Muscle of leg (tissue), 11 donors: ENCODE measurements around the gene TTC23. TPM values are rescaled to one million over a fixed set of nuclear protein-coding genes. Genes with fewer than 3 reads are reported as not detected.
"Not testable (repeated sequence)": the region's sequence is repeated elsewhere in the genome, so short reads cannot be mapped to it uniquely, and the experiment has no call there.

ENCODE experiments used
- DNase-seq: peaks from one replicate; pipeline ENCODE4 v3.0.0; 2013
- H3K27ac ChIP-seq: one replicate; pipeline ENCODE4 v1.5.1; 2013; ENCODE audit warnings: mild to moderate bottlenecking, low read length, control low read depth
- H3K27me3 ChIP-seq: one replicate; pipeline ENCODE4 v1.6.1; 2013; ENCODE audit warnings: low read length; ENCODE audit not compliant: control insufficient read depth, insufficient read depth
- H3K36me3 ChIP-seq: one replicate; pipeline ENCODE4 v1.6.1; 2013; ENCODE audit warnings: low read length; ENCODE audit not compliant: control insufficient read depth, insufficient read depth
- H3K4me1 ChIP-seq: one replicate; pipeline ENCODE4 v1.6.1; 2013; ENCODE audit warnings: low read length; ENCODE audit not compliant: control insufficient read depth, insufficient read depth
- H3K4me3 ChIP-seq: one replicate; pipeline ENCODE4 v1.5.1; 2013; ENCODE audit warnings: low read length, control low read depth
- H3K9me3 ChIP-seq: replicated peaks from 2 replicates; pipeline ENCODE4 v1.6.1; 2013; ENCODE audit warnings: low read depth, low read length; ENCODE audit not compliant: control insufficient read depth
- WGBS: methylation state at CpG from one replicate; pipeline ENCODE4 v1.1.5; 2013; ENCODE audit warnings: missing lambda C conversion rate; ENCODE audit not compliant: insufficient coverage; 5-methylcytosine and 5-hydroxymethylcytosine counted together
- polyA plus RNA-seq, 8 donors: library from polyadenylated mRNA; unstranded; fragments of 120-200 nt; gene quantifications; one replicate each; pipeline versions ENCODE4 v1.2.1 to v1.2.3, GENCODE V29; 2013; ENCODE audit warnings: inconsistent platforms in 1 of 8, low replicate concordance in 1 of 8; ENCODE audit not compliant: insufficient read length in 8 of 8, insufficient read depth in 1 of 8
- total RNA-seq: library from RNA; stranded (reverse); fragments of 120-200 nt; gene quantifications from one replicate; pipeline ENCODE4 v1.2.4, GENCODE V29; 2013

TTC23 gene
- total and polyA plus RNA-seq, 9 donors: 16.3 to 22.3 (median 18.6) TPM

DNA sequence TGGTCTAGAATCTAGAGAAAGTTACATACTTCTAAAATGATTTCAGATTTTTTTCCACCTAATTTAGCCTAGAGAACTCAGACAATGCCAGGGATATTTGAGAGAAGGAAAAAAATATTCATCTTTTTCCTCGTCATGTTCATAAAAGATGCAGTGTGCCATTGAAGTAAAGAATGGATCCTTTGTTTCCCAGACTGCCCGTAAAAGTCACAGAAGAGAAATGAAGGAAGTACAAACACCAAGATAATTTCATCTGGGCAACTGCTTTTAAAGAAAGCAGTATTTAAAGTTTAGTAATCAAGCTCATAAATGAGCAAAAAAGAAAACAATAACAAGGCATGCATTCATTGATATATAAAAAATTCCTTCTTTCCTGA lies 47.2 kb downstream of the TTC23 start:
- no CpG with 5 or more reads among the region's 2 CpGs for WGBS
- peak; percentile 48 for DNase-seq
- H3K27me3 ChIP-seq: no peaks in the 10 kb centered on the region
- peaks cover 17% of the 10 kb centered on the region for H3K36me3 ChIP-seq
- H3K4me1 ChIP-seq: no peaks in the 10 kb centered on the region
- H3K9me3 ChIP-seq: no peaks in the 10 kb centered on the region
- peak overlapping the region; percentile 9 for H3K27ac ChIP-seq
- H3K4me3 ChIP-seq: no peak overlapping the region

DNA sequence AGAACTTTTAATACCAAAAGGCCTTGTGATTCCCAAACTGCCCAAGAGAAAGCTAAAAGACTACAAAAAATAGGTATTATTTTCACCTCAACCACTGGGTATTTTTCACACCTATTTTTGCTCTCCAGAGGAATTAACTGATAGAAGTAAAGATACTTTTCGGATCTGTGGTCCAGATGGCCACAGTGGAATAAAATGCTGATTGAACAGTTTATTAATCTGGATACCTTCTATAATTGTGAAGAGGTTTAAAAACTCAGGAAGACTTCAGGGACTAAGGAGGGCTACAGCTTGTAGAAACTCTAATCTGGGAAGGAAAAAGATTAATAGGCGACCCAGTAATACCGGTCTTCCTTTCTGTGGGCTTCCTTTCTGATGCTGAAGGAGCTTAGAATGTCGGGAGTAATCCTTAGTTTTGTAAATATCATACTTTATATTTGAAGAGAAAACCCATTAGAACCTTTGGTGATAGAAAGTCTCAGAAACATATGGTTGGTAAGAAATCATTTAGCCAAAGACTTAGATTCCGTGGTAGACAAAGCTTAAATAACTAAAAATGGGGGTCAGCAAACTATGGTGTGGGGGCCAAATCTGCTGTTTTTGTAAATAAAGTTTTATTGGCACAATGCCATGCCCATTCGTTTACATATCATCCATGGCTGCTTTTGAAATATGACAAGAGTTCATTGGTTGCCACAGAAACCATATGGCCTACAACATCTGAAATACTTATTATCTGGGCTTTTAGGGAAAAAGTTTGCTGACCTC lies 47.8 kb downstream of the TTC23 start:
- Histone ChIP-seq H3K4me1 (no peaks in the 10 kb centered on the region), H3K9me3 (no peaks in the 10 kb centered on the region), H3K36me3 (peaks cover 21% of the 10 kb centered on the region), H3K4me3 (no peak overlapping the region), H3K27ac (peak overlapping the region; percentile 26), H3K27me3 (no peaks in the 10 kb centered on the region)
- no peak for DNase-seq
- no CpG with 5 or more reads among the region's 6 CpGs for WGBS

DNA sequence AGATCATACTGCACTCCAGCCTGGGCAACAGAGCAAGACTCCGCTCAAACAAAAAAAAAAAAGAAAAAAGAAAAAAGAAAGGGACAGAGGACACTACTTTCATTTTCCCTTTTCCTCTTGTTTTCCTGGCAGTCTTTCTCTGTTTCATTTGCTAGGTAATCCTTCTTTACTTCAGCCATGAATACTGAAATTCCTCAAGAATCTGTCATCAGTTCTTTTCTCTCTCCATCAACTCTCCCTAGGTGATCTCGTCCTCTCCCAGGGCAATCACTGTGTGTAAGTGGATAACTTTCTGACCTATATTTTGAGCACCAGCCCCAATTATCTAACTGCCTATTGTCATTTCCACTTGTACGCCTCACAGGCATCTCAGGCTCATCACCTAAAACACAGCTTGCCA lies 51.5 kb downstream of the TTC23 start:
- Histone ChIP-seq H3K27ac (no peak overlapping the region), H3K9me3 (no peaks in the 10 kb centered on the region), H3K4me1 (no peaks in the 10 kb centered on the region), H3K4me3 (no peak overlapping the region), H3K27me3 (no peaks in the 10 kb centered on the region), H3K36me3 (peaks cover 30% of the 10 kb centered on the region)
- 75% methylated on average over 1 of the region's 3 CpGs for WGBS
- DNase-seq: no peak

DNA sequence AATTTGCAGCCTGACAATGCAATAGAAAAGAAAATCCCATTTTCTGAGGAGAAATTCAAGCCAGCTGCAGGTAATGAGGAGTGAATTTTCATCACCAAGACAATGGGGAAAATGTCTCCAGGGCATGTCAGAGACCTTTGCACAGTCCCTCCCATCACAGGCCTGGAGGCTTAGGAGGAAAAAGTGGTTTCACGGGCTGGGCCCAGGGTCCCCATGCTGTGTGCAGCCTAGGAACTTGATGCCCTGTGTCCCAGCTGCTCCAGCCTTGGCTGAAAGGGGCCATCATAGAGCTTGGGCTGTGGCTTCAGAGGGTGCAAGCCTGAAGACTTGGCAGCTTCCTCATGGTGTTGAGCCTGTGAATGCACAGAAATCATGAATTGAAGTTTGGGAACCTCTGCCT lies 57.2 kb downstream of the TTC23 start:
- not testable (repeated sequence) for DNase-seq, H3K9me3 ChIP-seq, H3K27me3 ChIP-seq, H3K27ac ChIP-seq, H3K4me1 ChIP-seq, H3K4me3 ChIP-seq
- WGBS: 100% methylated on average over 1 of the region's 1 CpG
- peaks cover 22% of the 10 kb centered on the region for H3K36me3 ChIP-seq

DNA sequence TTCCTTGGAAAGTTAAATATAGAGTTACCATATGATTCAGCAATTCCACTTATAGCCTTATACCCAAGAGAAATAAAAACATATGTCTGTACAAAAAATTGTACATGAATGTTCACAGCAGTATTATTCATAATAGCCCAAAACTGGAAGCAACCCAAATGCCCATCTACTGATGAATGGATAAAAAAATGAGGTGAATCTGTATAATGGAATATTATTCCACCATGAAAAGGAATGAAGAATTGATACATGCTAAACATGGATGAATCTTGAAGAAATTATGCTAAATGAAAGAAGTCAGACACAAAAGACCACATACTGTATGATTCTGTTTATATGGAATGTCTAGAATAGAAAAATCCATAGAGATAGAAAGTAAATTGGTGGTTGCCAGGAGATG lies 61.4 kb downstream of the TTC23 start:
- peaks cover 12% of the 10 kb centered on the region for H3K36me3 ChIP-seq
- H3K9me3 ChIP-seq: no peaks in the 10 kb centered on the region
- no peaks in the 10 kb centered on the region for H3K4me1 ChIP-seq
- H3K27ac ChIP-seq: no peak overlapping the region
- no peaks in the 10 kb centered on the region for H3K27me3 ChIP-seq
- no peak overlapping the region for H3K4me3 ChIP-seq
- DNase-seq: no peak

DNA sequence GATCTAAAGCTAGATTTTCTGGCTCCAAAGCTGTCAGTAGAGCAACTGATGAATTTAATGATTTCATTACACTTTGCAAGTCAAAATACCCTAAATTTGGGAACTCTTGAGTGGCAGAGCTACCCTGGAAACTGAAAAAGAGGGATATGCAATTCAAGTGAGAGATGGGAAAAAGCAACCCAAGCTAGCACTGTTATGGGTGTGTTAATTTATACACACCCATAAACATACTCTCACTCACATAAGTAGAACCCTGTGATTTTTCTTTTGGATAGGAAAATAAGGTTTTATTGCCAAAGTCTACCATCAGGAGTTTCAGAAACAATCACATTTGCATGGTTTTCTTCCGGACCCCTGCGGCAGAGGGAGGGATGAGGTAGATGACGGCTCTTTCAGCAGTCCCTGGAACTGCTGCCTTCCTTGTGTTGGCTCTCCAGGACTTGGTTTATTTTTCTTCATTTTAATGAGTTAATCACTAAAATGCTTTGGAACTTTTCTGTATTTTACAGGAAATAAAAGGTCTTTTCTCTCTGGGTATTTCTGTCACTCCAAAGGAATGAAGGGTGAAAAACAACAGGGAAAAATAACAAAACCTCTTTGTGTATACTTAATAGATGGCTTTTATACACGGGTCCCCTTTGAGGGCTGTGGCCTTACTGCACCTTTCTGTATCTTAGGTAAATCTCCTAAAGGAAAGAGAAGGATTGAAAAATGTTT lies 63.8 kb downstream of the TTC23 start:
- no peaks in the 10 kb centered on the region for H3K27me3 ChIP-seq
- H3K4me3 ChIP-seq: no peak overlapping the region
- no peak overlapping the region for H3K27ac ChIP-seq
- peaks cover 4% of the 10 kb centered on the region for H3K36me3 ChIP-seq
- WGBS: no CpG with 5 or more reads among the region's 4 CpGs
- peaks cover 10% of the 10 kb centered on the region for H3K4me1 ChIP-seq
- H3K9me3 ChIP-seq: no peaks in the 10 kb centered on the region
- no peak for DNase-seq

DNA sequence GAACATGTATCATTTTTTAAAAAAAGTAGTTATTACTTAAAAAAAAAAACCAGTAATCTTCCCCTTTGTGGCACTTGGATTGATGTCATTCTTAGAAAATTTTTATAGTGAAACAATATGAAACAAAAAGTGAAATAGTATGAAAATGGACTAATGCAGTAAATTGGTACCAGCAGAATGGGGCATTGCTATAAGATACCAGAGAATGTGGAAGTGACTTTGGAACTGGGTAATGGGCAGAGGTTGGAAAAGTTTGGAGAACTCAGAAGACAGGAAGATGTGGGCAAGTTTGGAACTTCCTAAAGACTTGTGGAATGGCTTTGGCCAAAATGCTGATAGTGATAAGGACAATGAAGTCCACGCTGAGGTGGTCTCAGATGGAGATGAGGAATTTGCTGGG lies 66.6 kb downstream of the TTC23 start:
- no peak for DNase-seq
- Histone ChIP-seq H3K27ac (no peak overlapping the region), H3K4me3 (no peak overlapping the region), H3K9me3 (no peaks in the 10 kb centered on the region), H3K36me3 (peaks cover 5% of the 10 kb centered on the region), H3K4me1 (peaks cover 17% of the 10 kb centered on the region), H3K27me3 (no peaks in the 10 kb centered on the region)
- WGBS: 80% methylated on average over 1 of the region's 1 CpG

DNA sequence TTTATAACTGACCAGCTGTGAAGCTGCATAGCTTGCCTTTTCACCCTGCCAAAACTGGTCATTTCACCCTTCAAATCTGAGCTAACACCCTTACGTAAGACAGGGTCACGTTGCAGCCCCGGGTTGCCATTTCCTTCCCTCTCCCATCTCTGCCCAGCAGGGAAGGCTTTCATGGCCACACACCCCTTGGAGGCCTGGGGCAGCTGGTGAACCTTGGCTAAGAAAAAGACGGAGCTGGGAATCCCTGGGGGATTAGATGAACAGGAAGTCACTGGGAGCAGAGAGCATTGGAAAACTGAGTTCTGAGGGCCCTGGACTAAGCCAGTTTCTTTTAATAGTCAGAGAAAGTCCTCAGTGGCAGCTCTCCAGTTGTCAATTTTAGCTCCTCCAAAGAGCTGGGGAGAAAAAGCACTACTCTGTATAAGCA lies 67.8 kb downstream of the TTC23 start:
- H3K36me3 ChIP-seq: peaks cover 5% of the 10 kb centered on the region
- peak; percentile 75 for DNase-seq
- H3K9me3 ChIP-seq: no peaks in the 10 kb centered on the region
- no peaks in the 10 kb centered on the region for H3K27me3 ChIP-seq
- H3K4me1 ChIP-seq: peaks cover 17% of the 10 kb centered on the region
- no peak overlapping the region for H3K4me3 ChIP-seq
- WGBS: 27% methylated on average over 4 of the region's 4 CpGs
- peak overlapping the region; percentile 4 for H3K27ac ChIP-seq

DNA sequence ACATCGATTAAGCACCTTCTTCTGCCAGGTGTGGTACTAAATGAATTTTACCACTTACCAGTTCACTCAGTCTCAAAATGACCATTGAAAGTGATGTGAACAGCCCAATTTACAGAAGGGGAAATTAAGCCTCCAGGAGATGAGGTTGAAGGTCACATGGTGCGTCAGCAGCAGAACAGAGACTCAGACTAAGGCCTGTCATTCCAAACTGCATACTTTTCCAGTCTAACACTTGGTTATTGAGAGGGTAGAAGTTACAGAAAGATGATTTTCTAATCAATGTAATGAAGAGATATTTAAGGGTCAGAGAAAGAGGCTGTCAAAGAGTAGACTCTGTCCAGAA lies 68.4 kb downstream of the TTC23 start:
- H3K4me1 ChIP-seq: peaks cover 21% of the 10 kb centered on the region
- no peak overlapping the region for H3K4me3 ChIP-seq
- no peaks in the 10 kb centered on the region for H3K9me3 ChIP-seq
- WGBS: no CpG with 5 or more reads among the region's 2 CpGs
- peak overlapping the region; percentile 4 for H3K27ac ChIP-seq
- no peaks in the 10 kb centered on the region for H3K27me3 ChIP-seq
- peaks cover 5% of the 10 kb centered on the region for H3K36me3 ChIP-seq
- DNase-seq: no peak

DNA sequence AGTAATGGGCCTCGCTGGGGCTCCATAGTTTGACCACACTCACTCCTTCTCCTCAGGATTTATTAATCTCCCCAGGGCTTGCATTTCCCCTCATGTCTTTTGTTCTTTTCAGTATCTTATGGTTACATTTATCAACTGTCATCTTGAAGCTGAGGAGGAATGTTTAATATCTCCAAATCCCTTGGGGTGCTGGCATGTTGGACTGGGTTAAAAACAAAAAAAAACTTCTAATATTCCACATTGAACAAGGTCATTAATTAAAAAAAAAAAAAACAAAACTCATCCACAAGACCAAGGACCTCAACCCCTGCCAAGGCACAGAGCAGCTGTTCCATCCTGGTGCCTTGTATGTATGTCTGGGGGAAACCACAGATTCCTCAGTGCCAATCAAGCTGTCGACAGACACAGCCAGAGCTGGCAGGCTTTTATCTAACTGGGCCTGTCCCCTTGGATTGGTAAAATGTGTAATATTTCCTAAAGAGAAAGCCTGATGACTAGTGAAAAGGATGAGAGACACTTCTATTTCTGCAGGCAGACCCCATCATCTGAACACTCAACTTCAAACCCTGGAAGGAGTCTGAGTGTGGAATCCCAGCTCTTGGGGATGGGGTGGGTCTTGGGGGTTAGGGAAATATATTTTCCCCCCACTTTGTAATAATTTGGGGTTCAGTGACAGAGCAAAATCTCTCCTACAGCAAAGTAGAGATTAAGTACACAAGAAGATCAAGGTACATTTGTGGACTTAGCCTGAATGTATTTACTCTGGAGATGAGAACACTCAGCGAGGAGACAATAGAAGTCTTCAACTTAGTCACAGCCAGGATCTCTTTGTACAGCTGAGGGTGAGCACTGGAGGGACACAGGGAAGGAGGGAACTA lies 69.1 kb downstream of the TTC23 start:
- peaks cover 23% of the 10 kb centered on the region for H3K4me1 ChIP-seq
- no peak overlapping the region for H3K4me3 ChIP-seq
- H3K27ac ChIP-seq: no peak overlapping the region
- no peak for DNase-seq
- H3K9me3 ChIP-seq: no peaks in the 10 kb centered on the region
- H3K36me3 ChIP-seq: peaks cover 5% of the 10 kb centered on the region
- WGBS: 77% methylated on average over 2 of the region's 3 CpGs
- no peaks in the 10 kb centered on the region for H3K27me3 ChIP-seq
